ENCODE results near the gene HSPA1L. TPM values are rescaled to one million over a fixed set of nuclear protein-coding genes. Genes with fewer than 3 reads are reported as not detected.

The HSPA1L gene
- 0.82 to 1.5 TPM (median 1.3 TPM) in 5 replicates for total RNA-seq (2022; extraction: Qiagen RNA extraction; ENCODE audit: low read depth)

DNA sequence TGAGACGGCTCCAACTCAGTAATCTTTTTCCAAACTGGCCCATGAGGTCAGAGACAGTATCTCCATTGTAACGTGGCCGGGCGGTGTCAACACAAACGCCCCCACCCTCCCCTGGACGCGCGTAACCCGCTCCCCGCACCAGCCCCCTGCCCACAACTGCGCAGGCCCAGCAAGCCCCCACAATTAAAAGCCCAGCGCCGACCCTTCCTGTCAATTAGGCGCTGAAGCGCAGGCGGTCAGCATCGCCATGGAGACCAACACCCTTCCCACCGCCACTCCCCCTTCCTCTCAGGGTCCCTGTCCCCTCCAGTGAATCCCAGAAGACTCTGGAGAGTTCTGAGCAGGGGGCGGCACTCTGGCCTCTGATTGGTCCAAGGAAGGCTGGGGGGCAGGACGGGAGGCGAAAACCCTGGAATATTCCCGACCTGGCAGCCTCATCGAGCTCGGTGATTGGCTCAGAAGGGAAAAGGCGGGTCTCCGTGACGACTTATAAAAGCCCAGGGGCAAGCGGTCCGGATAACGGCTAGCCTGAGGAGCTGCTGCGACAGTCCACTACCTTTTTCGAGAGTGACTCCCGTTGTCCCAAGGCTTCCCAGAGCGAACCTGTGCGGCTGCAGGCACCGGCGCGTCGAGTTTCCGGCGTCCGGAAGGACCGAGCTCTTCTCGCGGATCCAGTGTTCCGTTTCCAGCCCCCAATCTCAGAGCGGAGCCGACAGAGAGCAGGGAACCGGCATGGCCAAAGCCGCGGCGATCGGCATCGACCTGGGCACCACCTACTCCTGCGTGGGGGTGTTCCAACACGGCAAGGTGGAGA is at the start of gene HSPA1L, which contains the start of gene HSPA1A:
TSS of gene HSPA1L (minus strand) at position 259 of the 814 bp plus-strand sequence. CDS start 3,311 bp downstream, outside the sequence.
TSS of gene HSPA1A (plus strand) at position 519 of the 814 bp plus-strand sequence. CDS start at position 733, 214 bp downstream.

DNA sequence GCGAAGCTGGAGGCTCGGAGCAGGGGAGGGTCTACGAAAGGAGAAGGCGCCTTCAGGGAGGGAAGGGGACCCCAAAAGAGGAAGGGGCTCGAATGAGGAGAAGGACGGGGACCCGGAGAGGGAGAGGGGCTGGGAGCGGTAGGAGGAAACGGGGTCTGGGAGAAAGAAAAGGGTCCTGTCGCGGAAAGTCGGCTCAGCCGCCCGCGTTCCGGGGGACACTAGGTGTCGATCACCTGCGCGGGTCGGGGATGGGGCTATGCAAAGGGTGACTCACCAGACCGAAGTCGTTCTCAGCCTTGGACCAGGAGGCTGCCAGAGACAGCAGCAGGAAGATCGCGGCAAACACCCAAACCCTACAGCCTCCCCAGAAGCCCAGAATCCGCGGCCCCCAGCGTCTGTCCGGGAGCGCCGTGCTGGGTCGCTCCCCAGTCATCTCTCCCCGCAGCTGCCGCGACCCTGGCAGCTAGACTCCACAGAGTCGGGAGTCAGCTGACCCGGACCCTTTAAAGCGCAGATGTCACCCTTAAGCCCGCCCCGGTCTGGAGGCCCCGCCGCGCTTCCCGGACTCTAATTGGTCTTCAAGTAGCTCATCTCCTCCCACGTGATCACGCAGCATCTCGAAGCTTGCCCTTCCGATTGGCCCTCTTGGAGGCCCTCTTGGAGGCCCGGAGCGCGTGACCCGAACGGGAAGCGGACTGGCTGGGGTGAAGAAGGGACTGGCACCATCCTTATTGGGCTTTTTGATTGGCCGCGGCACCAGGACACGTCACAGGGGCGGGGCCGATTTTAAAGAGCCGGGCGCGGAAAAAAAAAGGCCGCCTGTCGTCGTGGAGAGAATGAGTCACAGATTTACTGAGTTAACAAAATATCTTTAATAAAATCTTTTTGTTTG is 47.5 kb upstream of the HSPA1L start, which contains the start of gene NEU1:
TSS of gene NEU1 (minus strand) at position 478 of the 892 bp plus-strand sequence. CDS start at position 433, 45 bp downstream.

DNA sequence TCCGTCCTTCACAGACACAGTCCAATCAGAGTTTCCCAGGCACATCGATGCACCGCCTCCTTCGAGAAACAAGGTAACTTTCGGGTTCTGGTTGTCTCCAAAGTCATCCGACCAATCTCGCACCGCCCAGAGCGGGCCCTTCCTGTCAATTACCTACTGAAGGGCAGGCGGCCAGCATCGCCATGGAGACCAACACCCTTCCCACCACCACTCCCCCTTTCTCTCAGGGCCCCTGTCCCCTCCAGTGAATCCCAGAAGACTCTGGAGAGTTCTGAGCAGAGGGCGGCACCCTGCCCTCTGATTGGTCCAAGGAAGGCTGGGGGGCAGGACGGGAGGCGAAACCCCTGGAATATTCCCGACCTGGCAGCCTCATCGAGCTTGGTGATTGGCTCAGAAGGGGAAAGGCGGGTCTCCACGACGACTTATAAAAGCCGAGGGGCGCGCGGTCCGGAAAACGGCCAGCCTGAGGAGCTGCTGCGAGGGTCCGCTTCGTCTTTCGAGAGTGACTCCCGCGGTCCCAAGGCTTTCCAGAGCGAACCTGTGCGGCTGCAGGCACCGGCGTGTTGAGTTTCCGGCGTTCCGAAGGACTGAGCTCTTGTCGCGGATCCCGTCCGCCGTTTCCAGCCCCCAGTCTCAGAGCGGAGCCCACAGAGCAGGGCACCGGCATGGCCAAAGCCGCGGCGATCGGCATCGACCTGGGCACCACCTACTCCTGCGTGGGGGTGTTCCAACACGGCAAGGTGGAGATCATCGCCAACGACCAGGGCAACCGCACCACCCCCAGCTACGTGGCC is 12.4 kb upstream of the HSPA1L start, which contains the start of gene HSPA1B:
TSS of gene HSPA1B (plus strand) at position 453 of the 794 bp plus-strand sequence. CDS start at position 666, 213 bp downstream.

DNA sequence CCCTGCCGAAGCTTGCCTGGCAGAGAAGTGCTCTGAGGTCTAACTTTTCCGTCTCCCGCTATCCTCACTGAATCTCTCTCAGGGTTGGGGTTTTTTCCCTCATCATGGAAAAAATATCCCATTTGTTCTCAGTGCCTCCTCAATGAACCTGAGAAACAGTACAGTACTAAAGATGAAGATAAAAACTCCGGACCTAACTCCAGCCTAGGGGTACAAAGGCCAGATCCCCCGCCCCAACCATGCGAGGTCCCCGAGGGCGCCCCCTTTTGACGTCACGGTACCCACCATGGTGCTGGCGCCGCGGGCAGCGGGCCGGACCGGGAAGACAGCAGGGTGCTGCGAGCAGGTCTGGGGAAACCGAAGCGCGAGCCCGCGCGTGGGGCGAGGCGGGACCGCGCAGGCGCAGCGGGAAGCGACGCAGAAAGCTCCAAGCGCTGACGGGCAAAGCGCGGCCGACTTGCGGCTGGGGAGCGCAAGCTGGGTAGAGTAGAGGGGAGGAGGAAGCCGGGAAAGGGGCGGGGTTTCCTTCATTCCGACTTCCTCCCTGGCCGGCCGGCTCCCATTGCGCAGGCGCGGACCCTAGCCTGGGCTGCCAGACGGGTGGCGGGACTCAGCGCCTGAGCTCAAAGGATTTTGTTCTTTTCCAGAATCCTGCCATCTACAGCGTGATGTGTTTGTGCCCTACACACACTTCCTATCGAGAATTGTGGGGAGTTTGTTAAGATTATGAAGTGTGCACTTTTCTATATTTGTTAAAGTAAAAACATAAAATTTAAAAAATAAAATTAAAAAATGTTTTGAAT is 8.4 kb downstream of the HSPA1L start, which contains the start of gene LSM2:
TSS of gene LSM2 (minus strand) at position 497 of the 803 bp plus-strand sequence. CDS start at position 288, 209 bp downstream.

GRCh38 chr6:31795616-31796298 is 19.3 kb downstream of the HSPA1L start, which contains the start of gene VARS1:
TSS of gene VARS1 (minus strand) at chr6:31795752. CDS start at chr6:31795217, 535 bp downstream.

DNA sequence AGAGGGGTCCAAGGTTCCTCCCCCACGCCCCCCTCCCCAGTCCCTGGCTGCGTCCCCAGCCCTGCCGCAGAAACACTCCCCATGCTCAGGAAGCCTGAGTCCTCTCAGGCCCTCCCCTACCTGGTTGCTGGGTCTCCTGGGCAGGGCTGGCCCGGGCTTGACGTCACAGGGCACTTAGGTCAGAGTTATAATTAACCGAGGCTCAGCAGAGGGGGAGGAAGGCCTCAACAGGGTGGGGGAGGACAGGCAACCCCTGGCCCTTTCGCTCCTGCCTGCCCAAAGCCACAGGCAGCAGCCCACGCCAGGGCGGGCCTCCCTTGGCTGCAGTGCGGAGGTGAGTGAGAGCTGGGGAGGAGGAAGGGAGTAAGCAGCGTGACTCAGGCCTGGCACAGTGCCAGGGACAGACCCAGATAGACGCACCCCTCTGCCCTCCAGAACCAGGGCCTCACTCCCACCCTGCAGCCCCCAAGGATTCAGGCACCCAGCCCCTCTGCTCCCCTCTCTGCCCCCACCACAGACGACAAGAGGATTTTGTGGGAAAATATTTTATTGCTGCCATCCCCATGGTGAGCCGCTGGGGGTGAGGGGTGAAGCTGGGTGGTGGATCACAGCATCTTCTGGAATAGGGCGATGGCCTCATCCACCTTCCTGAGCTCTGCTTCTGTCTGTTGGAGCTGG is 38.0 kb downstream of the HSPA1L start, which contains the start of gene VWA7:
TSS of gene VWA7 (minus strand) at position 340 of the 678 bp plus-strand sequence. CDS start 549 bp downstream, outside the sequence.

GRCh38 chr6:31762356-31762755 is 52.7 kb downstream of the HSPA1L start, which contains the start of gene SAPCD1:
TSS of gene SAPCD1 (plus strand) at chr6:31762656. CDS start at chr6:31763055, 399 bp downstream.

Other genes with a start within 250 kb of the HSPA1L start
- gene LTA, start 243.0 kb downstream of the HSPA1L start, total RNA-seq (2022; extraction: Qiagen RNA extraction; ENCODE audit: low read depth): 0.17 to 0.34 TPM in 2 of 5 replicates, not detected in the others
- gene TNF, start 239.7 kb downstream of the HSPA1L start, total RNA-seq (2022; extraction: Qiagen RNA extraction; ENCODE audit: low read depth): 0.16 TPM in 1 of 5 replicates, not detected in the others
- 0.21 to 0.65 TPM (median 0.29 TPM) in 4 of 5 replicates, not detected in the other for gene LTB, start 232.9 kb downstream of the HSPA1L start, total RNA-seq (2022; extraction: Qiagen RNA extraction; ENCODE audit: low read depth)
- 0.30 to 0.66 TPM in 2 of 5 replicates, not detected in the others for gene LST1, start 229.0 kb downstream of the HSPA1L start, total RNA-seq (2022; extraction: Qiagen RNA extraction; ENCODE audit: low read depth)
- gene NCR3, start 222.3 kb downstream of the HSPA1L start, total RNA-seq (2022; extraction: Qiagen RNA extraction; ENCODE audit: low read depth): not detected in 5 replicates
- not detected in 5 replicates for gene AIF1, start 200.0 kb downstream of the HSPA1L start, total RNA-seq (2022; extraction: Qiagen RNA extraction; ENCODE audit: low read depth)
- 66.6 to 89.8 TPM (median 85.0 TPM) in 5 replicates for gene PRRC2A, start 194.6 kb downstream of the HSPA1L start, total RNA-seq (2022; extraction: Qiagen RNA extraction; ENCODE audit: low read depth)
- gene BAG6, start 162.6 kb downstream of the HSPA1L start, total RNA-seq (2022; extraction: Qiagen RNA extraction; ENCODE audit: low read depth): 114 to 149 TPM (median 138 TPM) in 5 replicates
- 2.6 to 4.5 TPM (median 3.1 TPM) in 5 replicates for gene APOM, start 159.4 kb downstream of the HSPA1L start, total RNA-seq (2022; extraction: Qiagen RNA extraction; ENCODE audit: low read depth)
- gene C6orf47, start 154.5 kb downstream of the HSPA1L start, total RNA-seq (2022; extraction: Qiagen RNA extraction; ENCODE audit: low read depth): 10.6 to 12.7 TPM (median 12.1 TPM) in 5 replicates
- 8.2 to 10.4 TPM (median 9.7 TPM) in 5 replicates for gene GPANK1, start 150.3 kb downstream of the HSPA1L start, total RNA-seq (2022; extraction: Qiagen RNA extraction; ENCODE audit: low read depth)
- 167 to 186 TPM (median 177 TPM) in 5 replicates for gene CSNK2B, start 149.2 kb downstream of the HSPA1L start, total RNA-seq (2022; extraction: Qiagen RNA extraction; ENCODE audit: low read depth)
- gene LY6G5B, start 145.3 kb downstream of the HSPA1L start, total RNA-seq (2022; extraction: Qiagen RNA extraction; ENCODE audit: low read depth): 3.6 to 5.4 TPM (median 4.3 TPM) in 5 replicates
- 1.3 to 2.5 TPM (median 1.7 TPM) in 5 replicates for gene LY6G5C, start 134.2 kb downstream of the HSPA1L start, total RNA-seq (2022; extraction: Qiagen RNA extraction; ENCODE audit: low read depth)
- 12.8 to 19.4 TPM (median 18.7 TPM) in 5 replicates for gene ABHD16A, start 112.0 kb downstream of the HSPA1L start, total RNA-seq (2022; extraction: Qiagen RNA extraction; ENCODE audit: low read depth)
- not detected in 5 replicates for gene LY6G6F, start 108.4 kb downstream of the HSPA1L start, total RNA-seq (2022; extraction: Qiagen RNA extraction; ENCODE audit: low read depth)
- not detected in 5 replicates for gene LY6G6D, start 99.9 kb downstream of the HSPA1L start, total RNA-seq (2022; extraction: Qiagen RNA extraction; ENCODE audit: low read depth)
- gene LY6G6C, start 93.5 kb downstream of the HSPA1L start, total RNA-seq (2022; extraction: Qiagen RNA extraction; ENCODE audit: low read depth): 0.14 TPM in 1 of 5 replicates, not detected in the others
- gene MPIG6B, start 91.9 kb downstream of the HSPA1L start, total RNA-seq (2022; extraction: Qiagen RNA extraction; ENCODE audit: low read depth): not detected in 5 replicates
- 26.8 to 31.8 TPM (median 27.9 TPM) in 5 replicates for gene DDAH2, start 86.0 kb downstream of the HSPA1L start, total RNA-seq (2022; extraction: Qiagen RNA extraction; ENCODE audit: low read depth)
- gene CLIC1, start 78.8 kb downstream of the HSPA1L start, total RNA-seq (2022; extraction: Qiagen RNA extraction; ENCODE audit: low read depth): 486 to 498 TPM (median 493 TPM) in 5 replicates
- 10.5 to 13.8 TPM (median 12.5 TPM) in 5 replicates for gene MSH5, start 75.3 kb downstream of the HSPA1L start, total RNA-seq (2022; extraction: Qiagen RNA extraction; ENCODE audit: low read depth)
- 1.6 to 3.9 TPM (median 3.7 TPM) in 5 replicates for gene SAPCD1, start 52.6 kb downstream of the HSPA1L start, total RNA-seq (2022; extraction: Qiagen RNA extraction; ENCODE audit: low read depth)
- gene VWA7, start 38.0 kb downstream of the HSPA1L start, total RNA-seq (2022; extraction: Qiagen RNA extraction; ENCODE audit: low read depth): 1.2 to 2.0 TPM (median 1.5 TPM) in 5 replicates
- gene VARS1, start 19.5 kb downstream of the HSPA1L start, total RNA-seq (2022; extraction: Qiagen RNA extraction; ENCODE audit: low read depth): 47.4 to 59.1 TPM (median 53.3 TPM) in 5 replicates
- gene LSM2, start 8.3 kb downstream of the HSPA1L start, total RNA-seq (2022; extraction: Qiagen RNA extraction; ENCODE audit: low read depth): 52.2 to 66.7 TPM (median 61.9 TPM) in 5 replicates
- 148 to 264 TPM (median 205 TPM) in 5 replicates for gene HSPA1A, start 260 bp upstream of the HSPA1L start, total RNA-seq (2022; extraction: Qiagen RNA extraction; ENCODE audit: low read depth)
- gene HSPA1B, start 12.5 kb upstream of the HSPA1L start, total RNA-seq (2022; extraction: Qiagen RNA extraction; ENCODE audit: low read depth): 116 to 191 TPM (median 162 TPM) in 5 replicates
- gene NEU1, start 47.5 kb upstream of the HSPA1L start, total RNA-seq (2022; extraction: Qiagen RNA extraction; ENCODE audit: low read depth): 24.9 to 34.9 TPM (median 25.5 TPM) in 5 replicates
- 0.05 to 0.21 TPM in 2 of 5 replicates, not detected in the others for gene SLC44A4, start 63.7 kb upstream of the HSPA1L start, total RNA-seq (2022; extraction: Qiagen RNA extraction; ENCODE audit: low read depth)
- gene EHMT2, start 82.4 kb upstream of the HSPA1L start, total RNA-seq (2022; extraction: Qiagen RNA extraction; ENCODE audit: low read depth): 23.1 to 27.6 TPM (median 27.1 TPM) in 5 replicates
- 3.1 to 4.0 TPM (median 3.5 TPM) in 5 replicates for gene ZBTB12, start 86.8 kb upstream of the HSPA1L start, total RNA-seq (2022; extraction: Qiagen RNA extraction; ENCODE audit: low read depth)
- gene C2, start 112.4 kb upstream of the HSPA1L start, total RNA-seq (2022; extraction: Qiagen RNA extraction; ENCODE audit: low read depth): 0.07 to 0.43 TPM (median 0.23 TPM) in 5 replicates
- gene CFB, start 130.8 kb upstream of the HSPA1L start, total RNA-seq (2022; extraction: Qiagen RNA extraction; ENCODE audit: low read depth): 1.6 to 3.3 TPM (median 2.4 TPM) in 5 replicates
- gene NELFE, start 143.7 kb upstream of the HSPA1L start, total RNA-seq (2022; extraction: Qiagen RNA extraction; ENCODE audit: low read depth): 73.9 to 80.8 TPM (median 79.3 TPM) in 5 replicates
- gene SKIC2, start 143.9 kb upstream of the HSPA1L start, total RNA-seq (2022; extraction: Qiagen RNA extraction; ENCODE audit: low read depth): 16.7 to 25.7 TPM (median 25.0 TPM) in 5 replicates
- gene DXO, start 156.9 kb upstream of the HSPA1L start, total RNA-seq (2022; extraction: Qiagen RNA extraction; ENCODE audit: low read depth): 10.4 to 12.0 TPM (median 11.0 TPM) in 5 replicates
- gene C4A, start 166.8 kb upstream of the HSPA1L start, total RNA-seq (2022; extraction: Qiagen RNA extraction; ENCODE audit: low read depth): 0.87 to 1.7 TPM (median 0.93 TPM) in 5 replicates
- gene C4B, start 199.5 kb upstream of the HSPA1L start, total RNA-seq (2022; extraction: Qiagen RNA extraction; ENCODE audit: low read depth): 0.53 to 1.4 TPM (median 1.1 TPM) in 5 replicates
- 0.08 TPM in 1 of 5 replicates, not detected in the others for gene CYP21A2, start 223.1 kb upstream of the HSPA1L start, total RNA-seq (2022; extraction: Qiagen RNA extraction; ENCODE audit: low read depth)